IPS-18c (cell line): Measurements from ENCODE around the gene MYL4.

Experiments used
- H3K4me3 ChIP-seq: 2 replicates; pipeline ENCODE4 v1.7.0; 2013; ENCODE audit warnings: low read depth, mild to moderate bottlenecking, low read length, moderate library complexity; ENCODE audit not compliant: insufficient read depth
- H3K9me3 ChIP-seq: one replicate; pipeline ENCODE4 v1.6.1; 2013; ENCODE audit warnings: mild to moderate bottlenecking, low read length, moderate library complexity; ENCODE audit not compliant: control insufficient read depth, insufficient read depth

The MYL4 gene

DNA sequence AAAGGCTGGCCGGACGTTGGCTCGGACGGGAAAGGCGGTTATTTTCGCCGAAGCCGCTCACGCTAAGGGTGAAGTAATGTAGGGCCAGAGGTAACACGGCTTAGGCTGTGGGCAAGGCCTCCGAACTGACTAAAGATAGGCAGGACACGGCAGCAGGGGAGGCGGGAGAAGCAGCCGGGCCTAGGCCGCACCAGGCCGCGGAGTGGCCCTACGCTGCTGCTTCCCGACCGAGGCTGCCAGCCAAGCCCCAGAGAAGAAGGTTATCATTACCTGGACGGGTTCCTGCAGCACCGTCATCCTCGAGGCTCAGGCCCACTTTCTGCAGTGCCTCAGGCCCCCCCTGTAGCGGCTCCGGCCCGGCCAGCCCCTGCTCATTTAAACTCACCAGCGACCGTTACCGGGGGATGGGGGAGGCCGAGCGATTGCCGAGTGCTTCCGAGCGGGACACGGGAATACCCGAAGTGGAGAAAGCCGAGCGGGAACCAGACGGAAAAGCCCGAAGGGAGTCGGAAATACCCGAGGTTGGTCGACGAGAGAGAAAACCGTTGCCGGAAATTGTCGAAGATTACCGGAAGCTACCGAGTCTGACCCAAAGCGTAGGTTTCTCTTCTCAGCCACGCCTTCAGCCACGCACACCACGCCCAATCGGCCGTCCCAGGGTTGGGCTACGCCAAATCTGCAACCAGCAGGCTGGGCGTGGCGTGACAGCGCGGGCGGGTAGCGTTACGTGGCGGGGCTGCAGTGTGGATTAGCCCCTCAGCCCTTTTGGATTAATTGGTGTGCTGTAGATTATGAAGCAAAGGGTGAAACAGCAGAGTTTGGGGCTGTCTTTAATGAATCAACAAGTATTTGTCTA is 20.0 kb upstream of the MYL4 start, which contains the start of gene CDC27:
Gene CDC27 (minus strand): TSS at position 420 of the 856 bp plus-strand sequence. CDS start 123 bp downstream, at position 297.
- peaks cover 4% of the 10 kb centered on the region for H3K9me3 ChIP-seq
- peak within 1 kb of the TSS; percentile 95 for H3K4me3 ChIP-seq

DNA sequence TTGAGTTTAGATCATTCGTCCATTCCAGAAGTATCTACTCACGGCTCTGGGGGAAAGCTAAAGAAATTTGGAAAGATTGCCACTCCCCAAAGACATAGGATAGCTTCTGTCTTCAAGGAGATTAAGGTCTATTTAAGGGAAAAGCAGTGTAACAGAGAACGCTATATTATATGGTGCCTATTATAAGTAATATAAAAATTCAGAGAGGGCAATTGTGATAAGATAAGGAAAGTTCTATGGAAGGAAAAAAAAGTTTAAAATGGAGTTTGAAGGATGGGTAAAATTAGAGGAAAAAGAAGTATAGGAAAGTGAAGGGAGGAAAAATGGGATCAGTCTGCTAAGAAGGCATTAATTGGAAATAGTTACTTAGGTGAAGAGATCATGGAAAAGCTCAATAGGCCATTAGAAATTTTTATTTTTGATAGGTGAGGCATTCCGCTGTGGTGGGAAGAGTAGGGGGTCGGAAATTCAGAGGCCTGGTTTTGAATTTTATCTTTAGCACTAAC is 19.4 kb upstream of the MYL4 start:
- Histone ChIP-seq H3K4me3 (peak overlapping the region; percentile 63), H3K9me3 (peaks cover 4% of the 10 kb centered on the region)

DNA sequence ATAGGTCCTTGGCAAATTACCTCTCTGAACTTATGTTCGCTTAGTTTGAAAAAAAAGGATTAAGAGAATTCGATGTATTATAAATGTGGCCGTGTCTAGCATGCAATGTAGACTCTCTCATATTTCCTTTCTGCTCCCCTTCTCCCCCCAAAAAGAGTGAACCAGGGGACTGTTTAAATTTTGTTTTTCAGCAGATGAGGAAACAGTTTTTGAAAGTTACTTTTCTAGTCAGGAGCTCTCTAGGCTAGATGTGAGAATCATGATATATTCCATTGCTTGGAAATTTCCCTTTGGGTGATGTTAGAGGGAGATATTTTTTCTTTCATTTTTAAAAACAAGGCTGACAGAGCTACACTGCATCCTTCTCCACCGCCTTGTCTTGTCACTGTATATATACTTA is 18.9 kb upstream of the MYL4 start:
- Histone ChIP-seq H3K9me3 (peaks cover 4% of the 10 kb centered on the region), H3K4me3 (no peak overlapping the region)

DNA sequence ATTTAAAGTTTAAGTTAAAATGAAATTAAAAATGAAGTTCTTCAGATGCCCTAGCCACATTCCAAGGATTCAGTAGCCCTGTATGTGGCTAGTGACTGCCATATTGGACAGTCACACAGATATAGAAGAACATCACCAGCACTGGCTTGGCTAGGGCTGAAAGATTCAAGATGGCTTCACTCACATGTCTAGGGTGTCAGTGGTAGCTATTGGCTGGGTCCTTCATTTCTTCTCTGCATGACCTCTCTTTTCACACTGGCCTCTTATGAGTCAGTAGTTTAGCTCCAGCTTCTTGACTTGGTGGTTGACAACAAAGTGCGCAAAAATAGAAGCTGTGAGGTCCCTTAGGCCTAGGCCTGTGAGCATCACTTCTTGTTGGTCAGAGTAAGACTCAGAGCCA is 18.4 kb upstream of the MYL4 start:
- Histone ChIP-seq H3K4me3 (no peak overlapping the region), H3K9me3 (peaks cover 4% of the 10 kb centered on the region)

DNA sequence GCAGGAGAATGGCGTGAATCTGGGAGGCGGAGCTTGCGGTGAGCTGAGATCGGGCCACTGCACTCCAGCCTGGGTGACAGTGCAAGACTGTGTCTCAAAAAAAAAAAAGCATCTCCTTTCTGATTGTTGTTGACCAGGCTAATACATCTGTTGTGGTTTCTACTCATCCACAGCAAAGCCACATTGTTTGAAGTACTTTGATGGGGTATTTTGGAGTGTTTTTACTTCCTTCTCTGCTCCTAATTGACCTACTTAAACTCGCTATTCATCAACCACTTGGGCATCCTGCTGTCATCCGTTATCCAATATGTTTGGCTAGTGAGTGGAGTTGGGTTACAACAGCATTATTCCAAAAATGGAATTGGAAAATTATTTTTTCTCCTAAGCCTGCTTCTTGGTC is 16.6 kb upstream of the MYL4 start:
- Histone ChIP-seq H3K9me3 (peaks cover 4% of the 10 kb centered on the region), H3K4me3 (no peak overlapping the region)

DNA sequence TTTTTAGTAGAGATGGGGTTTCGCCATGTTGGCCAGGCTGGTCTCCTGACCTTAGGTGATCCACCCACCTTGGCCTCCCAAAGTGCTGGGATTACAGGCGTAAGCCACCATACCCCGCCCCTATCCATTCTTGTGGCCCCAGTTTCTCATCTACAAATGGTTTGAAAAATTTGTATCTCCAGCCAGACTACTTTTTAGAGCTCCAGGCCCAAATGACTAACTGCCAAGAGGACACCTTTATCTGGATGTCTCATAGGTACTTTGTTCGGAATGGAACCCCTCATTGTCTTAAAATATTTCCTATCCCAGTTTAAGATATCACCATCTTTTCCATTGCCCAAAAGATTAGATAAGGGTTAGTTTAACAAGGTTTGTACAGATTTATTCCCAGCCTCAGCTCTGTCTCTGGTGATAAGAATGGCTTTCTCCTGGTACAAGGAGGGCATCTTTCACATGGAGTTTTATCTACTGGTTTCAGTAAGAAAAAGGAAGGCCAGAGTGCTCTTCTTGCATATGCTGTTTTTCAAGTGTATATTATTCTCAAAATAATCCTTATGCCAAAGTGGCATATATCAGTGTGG is 15.1 kb upstream of the MYL4 start:
- Histone ChIP-seq H3K4me3 (no peak overlapping the region), H3K9me3 (peaks cover 2% of the 10 kb centered on the region)

DNA sequence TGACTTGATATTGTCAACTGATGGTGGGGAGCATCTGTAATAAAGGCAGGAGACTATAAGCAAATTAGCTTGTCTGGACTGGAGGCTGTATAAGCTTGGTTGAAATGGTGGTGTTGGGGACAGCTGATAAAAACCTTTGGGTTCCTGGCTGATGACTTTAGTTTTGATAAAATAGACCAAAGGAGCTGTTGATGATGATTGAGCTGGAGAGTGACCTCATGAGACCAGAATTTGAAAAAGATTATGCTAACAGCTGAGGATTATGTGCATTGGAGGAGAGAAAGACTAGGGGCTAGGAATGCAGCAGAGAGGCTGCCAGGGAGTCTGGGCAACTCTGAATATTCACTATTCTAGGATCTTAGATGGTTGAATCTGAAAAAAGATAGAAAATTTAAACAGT is 11.3 kb upstream of the MYL4 start:
- Histone ChIP-seq H3K4me3 (no peak overlapping the region), H3K9me3 (no peaks in the 10 kb centered on the region)

DNA sequence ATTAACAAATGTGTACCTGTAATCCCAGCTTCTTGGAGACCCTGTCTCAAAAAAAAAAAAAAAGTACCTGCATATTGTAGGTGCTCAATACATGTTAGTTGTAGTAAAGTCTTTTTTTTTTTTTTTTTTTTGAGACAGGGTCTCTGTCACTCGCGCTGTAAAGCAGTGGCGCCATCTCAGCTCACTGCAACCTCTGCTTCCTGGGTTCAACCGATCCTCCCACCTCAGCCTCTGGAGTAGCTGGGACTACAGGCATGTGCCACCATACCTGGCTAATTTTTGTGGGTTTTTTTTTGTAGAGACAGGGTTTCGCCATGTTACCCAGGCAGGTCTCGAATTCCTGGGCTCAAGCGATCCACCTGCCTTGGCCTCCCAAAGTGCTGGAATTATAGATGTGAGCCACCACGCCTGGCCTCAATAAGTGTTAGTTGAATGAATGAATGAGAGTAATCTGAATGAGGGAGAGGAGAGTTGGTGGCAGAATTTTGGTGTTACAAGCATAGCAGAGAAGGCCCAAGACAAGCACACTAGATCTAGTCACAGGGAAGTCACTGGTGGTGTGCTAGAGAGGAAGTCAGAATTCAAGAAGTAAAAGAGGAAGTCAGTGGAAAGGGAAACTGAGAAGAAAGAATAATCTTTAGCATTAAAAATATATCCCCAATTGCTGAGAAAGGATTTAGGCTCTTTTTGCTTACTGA is 9.4 kb upstream of the MYL4 start:
- Histone ChIP-seq H3K4me3 (no peak overlapping the region), H3K9me3 (no peaks in the 10 kb centered on the region)

DNA sequence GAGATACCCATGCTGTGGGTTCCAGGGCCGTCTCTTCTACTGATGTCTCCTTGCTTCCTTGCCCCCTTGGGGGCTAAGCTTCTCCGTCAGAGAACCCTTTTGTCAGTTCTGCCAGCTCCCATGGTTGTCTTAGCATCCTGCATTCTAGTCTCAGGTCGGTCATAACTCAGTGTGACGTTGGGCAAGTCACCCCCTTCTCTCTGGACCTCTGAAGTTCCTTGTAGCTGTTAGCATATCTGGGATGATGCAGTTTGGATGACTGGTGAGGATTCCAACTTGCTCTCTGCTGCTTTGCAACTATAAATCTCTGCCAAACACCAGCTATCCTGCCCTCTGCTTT is 8.9 kb upstream of the MYL4 start:
- H3K9me3 ChIP-seq: no peaks in the 10 kb centered on the region
- no peak overlapping the region for H3K4me3 ChIP-seq

DNA sequence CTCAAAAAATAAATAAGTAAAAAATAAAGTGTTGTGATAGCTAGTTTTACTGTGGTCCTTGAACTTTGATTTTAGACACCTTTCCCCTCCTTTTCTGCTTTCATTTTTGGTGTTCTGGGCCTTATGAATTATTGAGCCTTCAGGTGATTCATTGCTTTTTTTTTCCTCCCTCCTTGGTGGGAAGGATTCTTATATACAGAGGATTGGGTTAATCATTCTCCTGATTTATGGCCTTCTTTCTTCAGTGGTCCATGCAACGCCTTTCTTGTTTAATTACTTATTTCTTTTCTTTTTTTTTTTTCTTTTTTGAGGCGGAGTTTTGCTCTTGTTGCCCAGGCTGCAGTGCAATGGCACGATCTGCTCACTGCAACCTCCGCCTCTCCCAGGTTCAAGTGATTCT is 8.0 kb upstream of the MYL4 start:
- Histone ChIP-seq H3K4me3 (no peak overlapping the region), H3K9me3 (no peaks in the 10 kb centered on the region)

DNA sequence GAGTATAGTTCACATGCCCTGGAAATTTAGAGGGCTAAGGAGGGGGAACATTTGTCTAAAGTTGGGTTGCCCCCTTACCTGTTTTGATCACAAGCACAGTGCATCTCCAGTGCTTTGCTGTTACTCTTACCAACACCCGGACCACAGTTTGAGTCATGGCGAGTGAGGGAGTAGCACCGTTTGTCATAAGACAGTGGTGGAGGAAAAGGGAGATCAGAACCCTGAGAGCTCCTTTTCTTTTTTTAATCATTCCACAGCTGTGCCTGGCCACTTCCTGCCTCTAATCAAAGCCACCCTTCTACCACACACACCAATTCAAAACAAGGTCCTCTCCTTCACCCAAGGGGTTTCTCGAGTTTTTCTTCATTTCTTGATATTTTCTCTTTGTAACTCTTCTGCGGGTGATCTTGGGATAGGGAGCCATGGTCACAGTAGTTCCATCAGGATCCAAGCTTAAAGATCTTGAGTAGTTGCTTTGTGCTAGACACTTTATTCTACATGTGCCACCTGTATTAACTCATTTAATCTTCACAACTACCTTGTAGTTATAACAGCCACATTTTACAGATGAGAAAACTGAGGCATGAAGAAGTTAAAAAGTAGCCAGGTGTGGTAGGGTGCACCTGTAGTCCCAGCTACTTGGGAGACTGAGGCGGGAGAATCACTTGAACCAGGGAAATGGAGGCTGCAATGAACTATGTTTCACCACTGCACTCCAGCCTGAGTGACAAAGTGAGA is 5.0 kb upstream of the MYL4 start:
- no peaks in the 10 kb centered on the region for H3K9me3 ChIP-seq
- no peak overlapping the region for H3K4me3 ChIP-seq

DNA sequence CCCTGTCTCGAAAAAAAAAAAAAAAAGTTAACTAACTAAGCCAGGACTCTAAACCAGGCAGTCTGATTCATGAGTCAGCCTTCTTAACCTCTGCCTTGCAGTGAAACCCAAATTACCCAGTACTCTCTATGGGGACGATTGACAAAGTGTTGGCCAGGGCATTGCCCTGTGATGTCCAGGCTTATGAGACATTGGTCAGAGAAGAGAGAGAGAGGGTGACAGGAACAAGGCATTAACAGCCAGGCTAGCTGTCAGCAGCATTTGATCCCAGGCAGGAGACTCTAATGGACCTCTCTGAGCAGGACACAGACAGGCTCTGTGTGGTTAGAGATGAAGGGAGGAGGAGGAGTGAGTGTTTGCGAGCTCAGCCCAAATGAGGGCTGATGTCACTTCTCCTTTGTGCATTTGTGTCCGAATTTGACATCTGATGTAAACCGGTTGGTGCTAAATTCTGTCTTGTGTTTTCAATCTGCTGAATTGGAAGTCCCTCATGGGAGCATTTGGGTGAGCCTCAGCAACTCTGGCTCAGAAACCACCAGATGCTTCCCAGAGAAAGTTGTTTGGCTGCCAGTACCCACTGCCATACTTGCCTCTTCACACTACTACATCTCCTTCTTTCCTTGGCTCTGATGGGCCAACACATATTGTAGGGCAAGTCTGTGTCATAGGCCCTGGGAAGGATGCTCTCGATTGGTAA is 4.3 kb upstream of the MYL4 start:
- no peak overlapping the region for H3K4me3 ChIP-seq
- no peaks in the 10 kb centered on the region for H3K9me3 ChIP-seq

DNA sequence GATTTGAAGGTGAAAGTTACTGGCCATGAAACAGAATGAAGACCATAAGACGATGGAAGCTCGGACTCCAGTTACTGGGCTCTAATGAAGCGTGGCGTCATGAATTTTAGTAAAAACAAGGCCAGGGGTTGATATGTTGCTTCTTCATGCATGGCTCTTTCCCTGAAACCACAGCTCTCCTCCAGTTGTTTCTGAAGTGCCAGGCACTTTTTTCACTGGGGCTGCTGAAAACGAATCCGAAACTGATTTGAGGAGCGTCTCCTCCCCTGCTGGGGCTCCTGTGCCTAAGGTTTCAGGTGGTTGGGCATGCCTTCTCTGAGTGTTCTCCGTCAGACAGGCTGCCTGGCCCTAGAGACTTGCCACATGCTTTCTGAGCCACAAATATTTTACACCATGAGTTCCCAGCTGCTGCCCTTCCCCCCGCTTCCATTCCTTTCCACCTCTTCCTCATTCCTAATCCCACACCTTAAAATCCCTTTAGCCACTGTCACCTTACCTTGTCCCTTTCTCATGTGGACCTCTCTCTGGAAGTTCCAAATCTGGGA is 3.7 kb upstream of the MYL4 start:
- no peaks in the 10 kb centered on the region for H3K9me3 ChIP-seq
- H3K4me3 ChIP-seq: no peak overlapping the region

DNA sequence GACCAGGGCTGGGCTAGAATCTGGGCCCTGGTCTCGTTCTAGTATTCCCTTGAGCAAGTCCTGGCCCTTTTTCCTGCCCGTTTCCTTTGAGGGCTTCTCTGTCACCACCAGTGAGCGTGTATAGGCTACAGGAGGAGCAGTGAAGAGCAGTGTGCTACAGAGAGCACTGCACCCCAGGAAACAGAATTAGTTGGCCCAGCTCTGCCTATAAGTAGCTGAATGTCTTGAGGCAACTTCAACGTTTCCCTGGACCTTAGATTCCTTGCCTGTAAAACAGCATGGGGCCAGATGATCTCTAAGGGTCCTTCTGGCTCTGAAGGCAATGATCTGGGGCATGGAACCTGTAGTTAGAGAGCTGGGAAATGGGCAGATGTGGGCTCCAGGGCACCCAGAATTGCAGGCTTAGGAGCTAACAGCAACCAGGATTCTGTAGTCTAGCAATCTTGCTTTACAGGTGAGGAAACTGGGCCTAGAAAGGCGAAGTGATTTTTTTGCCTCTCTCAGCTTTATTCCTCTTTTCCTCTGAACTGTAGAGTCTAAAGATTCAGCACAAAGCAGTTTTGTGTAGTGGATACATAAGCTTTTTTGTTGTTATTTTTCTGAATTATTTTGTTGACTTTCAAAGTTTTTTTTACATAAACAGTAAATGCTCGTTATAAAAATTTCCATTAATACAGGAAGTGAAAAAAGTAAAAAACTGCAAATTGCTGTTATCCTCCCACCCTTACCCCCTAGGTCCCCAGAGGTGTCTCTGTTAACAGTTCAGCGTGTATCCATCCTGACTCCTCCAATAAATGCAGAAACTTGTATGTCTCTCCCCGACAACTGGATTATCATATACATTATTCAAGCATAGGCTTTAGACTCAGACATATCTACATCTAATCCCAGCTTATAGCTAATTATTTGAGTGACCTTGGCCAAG is 1.7 kb upstream of the MYL4 start:
- Histone ChIP-seq H3K4me3 (no peak overlapping the region), H3K9me3 (no peaks in the 10 kb centered on the region)

DNA sequence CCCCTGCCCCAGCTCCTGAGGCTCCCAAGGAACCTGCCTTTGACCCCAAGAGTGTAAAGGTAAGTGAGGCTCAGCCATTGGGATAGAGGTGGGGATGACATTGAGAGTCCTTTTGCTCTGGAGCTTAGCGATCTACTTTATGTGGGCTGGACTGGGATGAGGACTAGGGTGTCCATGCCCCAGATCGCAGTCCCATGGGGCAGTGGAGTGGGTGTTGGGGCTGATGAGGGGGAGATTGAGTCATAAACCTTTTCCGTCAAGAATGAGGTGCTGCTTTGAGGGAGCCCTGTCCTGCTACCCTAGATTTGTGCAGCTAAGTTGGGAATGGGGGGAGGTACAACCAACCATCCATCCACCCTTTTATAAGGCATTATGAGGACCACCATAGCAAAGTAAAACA is 351 bp downstream of the MYL4 start:
- no peaks in the 10 kb centered on the region for H3K9me3 ChIP-seq
- H3K4me3 ChIP-seq: no peak overlapping the region

DNA sequence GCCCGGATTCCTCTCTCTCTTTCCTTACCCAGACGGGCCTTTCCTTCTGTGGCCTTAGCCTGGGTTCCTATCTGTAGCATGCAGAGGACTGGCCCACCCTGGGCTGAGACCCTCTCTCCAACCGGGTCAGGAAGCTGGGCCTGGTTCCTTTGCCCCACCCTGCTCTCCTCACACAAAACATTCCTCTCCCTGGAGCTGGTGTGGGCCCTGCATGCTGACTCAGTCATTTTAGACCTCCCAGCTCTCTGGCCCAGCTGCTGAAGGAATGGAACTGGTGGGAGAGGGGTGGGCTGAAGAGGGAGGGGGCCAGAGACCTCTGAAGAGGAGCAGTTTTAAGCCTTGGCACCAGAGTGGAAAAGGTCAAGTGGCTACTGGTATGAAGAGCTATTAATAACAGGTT is 957 bp downstream of the MYL4 start:
- Histone ChIP-seq H3K9me3 (no peaks in the 10 kb centered on the region), H3K4me3 (no peak overlapping the region)
